B cell (primary cell): ENCODE data around the gene IFI30. TPM values are rescaled to one million over a fixed set of nuclear protein-coding genes. Genes with fewer than 3 reads are reported as not detected.

ENCODE experiments used
- ATAC-seq: fragments of 200-7000 bp; cut with Tn5 transposase; one replicate; pipeline ENCODE4 v1.10.0; 2021; ENCODE audit warnings: low read depth, mild to moderate bottlenecking, moderate number of reproducible peaks, moderate library complexity
- CTCF ChIA-PET: fragments of 350-600 bp; sonication (Branson Sonifier 250); formaldehyde crosslinking; loops from one replicate; lab custom pipeline; 2021; ENCODE audit warnings: antibody characterized with exemption, inconsistent platforms; lab: Charles Lee
- POLR2A ChIA-PET: fragments of 350-600 bp; sonication (Branson Sonifier 250); formaldehyde crosslinking; loops from one replicate; lab custom pipeline; 2021; ENCODE audit warnings: antibody characterized with exemption; lab: Charles Lee
- DNase-seq: peaks from one replicate; pipeline ENCODE4 v3.0.0; 2013
- H2AFZ ChIP-seq: 2 replicates; pipeline ENCODE4 v1.6.1; 2012; ENCODE audit warnings: mild to moderate bottlenecking, low read depth, low read length; ENCODE audit not compliant: insufficient read depth, poor library complexity, severe bottlenecking
- H3K27ac ChIP-seq, 2 donors: 1 replicate in 1 of 2; 2 replicates in 1 of 2; pipeline ENCODE4 v1.5.1; 2012 to 2013; ENCODE audit warnings: low read length in 2 of 2, mild to moderate bottlenecking in 2 of 2, moderate library complexity in 1 of 2
- H3K27me3 ChIP-seq, 4 experiments: fragments of 200-600 bp in 1 of 4; sonication (generic) in 1 of 4; replicated peaks in 1 of 4; 1 replicate in 2 of 4; 2 replicates in 2 of 4; pipeline versions ENCODE4 v1.6.1 to v1.7.0; 2013 to 2016; ENCODE audit warnings: low read length in 3 of 4, mild to moderate bottlenecking in 2 of 4, mixed read lengths in 1 of 4, moderate library complexity in 1 of 4; ENCODE audit not compliant: insufficient read depth in 4 of 4, control insufficient read depth in 3 of 4; ENCODE audit errors: control extremely low read depth in 1 of 4
- H3K36me3 ChIP-seq, 2 experiments: replicated peaks in 1 of 2; 1 replicate in 1 of 2; 2 replicates in 1 of 2; pipeline versions ENCODE4 v1.6.1 to v1.7.1; 2013; ENCODE audit warnings: low read length in 1 of 2; ENCODE audit not compliant: insufficient read depth in 2 of 2, control insufficient read depth in 1 of 2; ENCODE audit errors: control extremely low read depth in 1 of 2, extremely low read depth in 1 of 2
- H3K4me1 ChIP-seq, 2 donors: fragments of 200-600 bp in 1 of 2; sonication (generic) in 1 of 2; 1 replicate in 1 of 2; 2 replicates in 1 of 2; pipeline versions ENCODE4 v1.5.1 to v1.6.1; 2013 to 2017; ENCODE audit warnings: low read length in 2 of 2; ENCODE audit not compliant: control insufficient read depth in 2 of 2, insufficient read depth in 2 of 2
- H3K4me2 ChIP-seq: replicated peaks from 2 replicates; pipeline ENCODE3; 2012; ENCODE audit warnings: mild to moderate bottlenecking, low read depth, low read length; ENCODE audit not compliant: poor library complexity, severe bottlenecking
- H3K4me3 ChIP-seq, 5 experiments: fragments of 200-600 bp in 1 of 5; sonication (generic) in 1 of 5; 1 replicate in 3 of 5; 2 replicates in 2 of 5; pipeline versions ENCODE4 v1.5.1 to v1.7.0; 2011 to 2016; ENCODE audit warnings: low read length in 4 of 5, mild to moderate bottlenecking in 4 of 5, low read depth in 2 of 5, control low read depth in 1 of 5, moderate library complexity in 1 of 5; ENCODE audit not compliant: insufficient read depth in 1 of 5; ENCODE audit errors: control extremely low read depth in 1 of 5, extremely low read depth in 1 of 5
- H3K79me2 ChIP-seq: fragments of 200-600 bp; sonication (generic); one replicate; pipeline ENCODE4 v1.6.0; 2016; ENCODE audit warnings: low read length; ENCODE audit not compliant: control insufficient read depth, insufficient read depth
- H3K9ac ChIP-seq: fragments of 200-600 bp; sonication (generic); 2 replicates; pipeline ENCODE4 v1.6.1; 2017; ENCODE audit warnings: mild to moderate bottlenecking, low read length, moderate library complexity
- H3K9me3 ChIP-seq, 3 donors: one replicate each; pipeline versions ENCODE4 v1.6.1 to v1.7.1; 2013; ENCODE audit warnings: low read length in 2 of 3; ENCODE audit not compliant: control insufficient read depth in 2 of 3, insufficient read depth in 1 of 3; ENCODE audit errors: control extremely low read depth in 1 of 3
- H4K20me1 ChIP-seq: 2 replicates; pipeline ENCODE4 v1.6.0; 2012; ENCODE audit warnings: mild to moderate bottlenecking, low read length; ENCODE audit not compliant: insufficient read depth, control insufficient read depth, poor library complexity, severe bottlenecking
- H3K27ac Mint-ChIP-seq: one replicate; pipeline ENCODE4 v1.8.0; 2021; ENCODE audit warnings: mixed read lengths
- H3K27me3 Mint-ChIP-seq: one replicate; pipeline ENCODE4 v1.8.0; 2021; ENCODE audit warnings: mixed read lengths
- H3K4me1 Mint-ChIP-seq: one replicate; pipeline ENCODE4 v1.8.0; 2021; ENCODE audit warnings: mixed read lengths
- H3K4me3 Mint-ChIP-seq: one replicate; pipeline ENCODE4 v1.8.0; 2021; ENCODE audit warnings: mixed read lengths
- H3K9me3 Mint-ChIP-seq: one replicate; pipeline ENCODE4 v1.8.0; 2022; ENCODE audit warnings: mixed read lengths; ENCODE audit not compliant: insufficient read depth
- EZH2 ChIP-seq: IDR thresholded peaks from 2 replicates; pipeline ENCODE4 v1.6.1; 2012; ENCODE audit warnings: borderline replicate concordance, low read depth, mild to moderate bottlenecking, moderate library complexity, low read length; ENCODE audit not compliant: insufficient read depth, poor library complexity, severe bottlenecking
- WGBS: methylation state at CpG from one replicate; pipeline ENCODE4 v1.1.5; 2013; ENCODE audit warnings: missing lambda C conversion rate; ENCODE audit not compliant: insufficient coverage; 5-methylcytosine and 5-hydroxymethylcytosine counted together
- intact Hi-C: fragments of 100-400 bp; cut with micrococcal nuclease; formaldehyde crosslinking; loops from one replicate; pipeline ENCODE4 v1.10.0; 2022
- polyA plus RNA-seq: library from polyadenylated mRNA; depleted of rRNA; stranded (reverse); fragments of >200 nt; gene quantifications from 2 replicates; pipeline ENCODE4 v1.2.3, GENCODE V29; 2012
- total RNA-seq, 2 donors: library from RNA; stranded (reverse); fragments of 120-200 nt in 1 of 2; gene quantifications; 1 replicate in 1 of 2; 2 replicates in 1 of 2; pipeline versions ENCODE4 v1.2.3 to v1.2.4, GENCODE V29; 2013 to 2022
- TF ChIP-seq, protein P1 (sequence below): fragments of 200-600 bp; IDR thresholded peaks from one replicate; pipeline ENCODE4 v1.8.0; 2022; ENCODE audit warnings: antibody characterized with exemption, mild to moderate bottlenecking

IFI30 gene
- total and polyA plus RNA-seq, 2 donors (not counting 1 experiment from before 2014, with no cell fraction given) = 171 to 222 TPM

DNA sequence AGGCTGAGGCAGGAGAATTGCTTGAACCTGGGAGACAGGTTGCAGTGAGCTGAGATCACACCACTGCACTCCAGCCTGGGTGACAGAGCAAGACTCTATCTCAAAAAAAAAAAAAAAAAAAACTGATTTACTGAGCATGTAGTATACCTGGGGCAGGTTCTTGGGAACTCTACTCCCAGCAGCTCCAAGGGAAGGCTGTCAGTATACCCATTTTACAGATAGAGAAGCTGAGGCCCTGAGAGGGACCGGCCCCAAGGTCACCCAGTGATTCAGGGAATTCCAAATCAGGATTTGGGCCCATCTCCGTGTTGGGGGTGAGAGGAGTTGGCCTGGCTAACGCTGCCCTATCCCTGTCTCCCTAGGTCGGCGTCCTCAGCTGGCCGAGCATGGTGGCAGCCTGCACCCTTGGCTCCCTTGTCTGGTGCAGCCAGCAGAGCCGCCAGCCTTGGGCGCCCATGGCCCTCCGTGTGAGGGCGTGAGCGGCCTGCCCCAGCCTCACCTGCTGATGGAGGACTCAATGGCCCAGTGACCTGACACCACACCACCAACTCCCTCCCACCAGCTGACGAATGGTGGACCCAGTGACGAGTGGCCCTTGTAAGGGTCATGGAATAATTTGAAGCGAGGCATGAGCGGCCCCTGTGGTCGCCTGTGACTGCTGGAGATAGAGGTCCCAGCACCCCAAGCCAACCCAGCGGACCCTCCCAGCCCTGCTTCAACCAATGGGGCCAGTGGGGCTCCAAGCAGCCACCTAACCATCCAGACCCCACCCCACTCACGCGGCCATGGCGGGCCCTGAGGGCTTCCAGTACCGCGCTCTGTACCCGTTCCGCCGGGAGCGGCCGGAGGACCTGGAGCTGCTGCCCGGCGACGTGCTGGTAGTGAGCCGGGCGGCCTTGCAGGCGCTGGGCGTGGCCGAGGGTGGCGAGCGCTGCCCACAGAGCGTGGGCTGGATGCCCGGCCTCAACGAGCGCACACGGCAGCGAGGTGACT is 18.2 kb upstream of the IFI30 start:
- peaks cover 17% of the 10 kb centered on the region for H4K20me1 ChIP-seq
- POLR2A ChIA-PET = interaction anchor here (0.6 to 0.7 kb wide), 2 partner anchors 26 to 136 kb away, joined by 4 read pairs; no protein-coding TSS in a partner anchor
- H3K4me1 ChIP-seq = peaks cover 15 to 28% of the 10 kb centered on the region in 2 donors
- DNase-seq (no peak), ATAC-seq (no peak)
- Mint-ChIP-seq H3K27me3 (no peaks in the 10 kb centered on the region), H3K4me1 (peaks cover 25% of the 10 kb centered on the region), H3K4me3 (peak overlapping the region; percentile 47), H3K9me3 (no peaks in the 10 kb centered on the region), H3K27ac (no peak overlapping the region)
- no peak overlapping the region for H2AFZ ChIP-seq
- no peak overlapping the region for H3K4me3 ChIP-seq
- intact Hi-C loops = no loop called here
- peaks cover 0 to 4% of the 10 kb centered on the region in 2 experiments for H3K36me3 ChIP-seq
- H3K27me3 ChIP-seq = no peaks in the 10 kb centered on the region
- no peak for TF ChIP-seq EZH2
- TF ChIP-seq, protein P1, sequence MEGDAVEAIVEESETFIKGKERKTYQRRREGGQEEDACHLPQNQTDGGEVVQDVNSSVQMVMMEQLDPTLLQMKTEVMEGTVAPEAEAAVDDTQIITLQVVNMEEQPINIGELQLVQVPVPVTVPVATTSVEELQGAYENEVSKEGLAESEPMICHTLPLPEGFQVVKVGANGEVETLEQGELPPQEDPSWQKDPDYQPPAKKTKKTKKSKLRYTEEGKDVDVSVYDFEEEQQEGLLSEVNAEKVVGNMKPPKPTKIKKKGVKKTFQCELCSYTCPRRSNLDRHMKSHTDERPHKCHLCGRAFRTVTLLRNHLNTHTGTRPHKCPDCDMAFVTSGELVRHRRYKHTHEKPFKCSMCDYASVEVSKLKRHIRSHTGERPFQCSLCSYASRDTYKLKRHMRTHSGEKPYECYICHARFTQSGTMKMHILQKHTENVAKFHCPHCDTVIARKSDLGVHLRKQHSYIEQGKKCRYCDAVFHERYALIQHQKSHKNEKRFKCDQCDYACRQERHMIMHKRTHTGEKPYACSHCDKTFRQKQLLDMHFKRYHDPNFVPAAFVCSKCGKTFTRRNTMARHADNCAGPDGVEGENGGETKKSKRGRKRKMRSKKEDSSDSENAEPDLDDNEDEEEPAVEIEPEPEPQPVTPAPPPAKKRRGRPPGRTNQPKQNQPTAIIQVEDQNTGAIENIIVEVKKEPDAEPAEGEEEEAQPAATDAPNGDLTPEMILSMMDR = no peak
- no peak overlapping the region for H3K9ac ChIP-seq
- H3K27ac ChIP-seq = no peak overlapping the region
- H3K9me3 ChIP-seq = no peaks in the 10 kb centered on the region
- 98% methylated on average over 40 of the region's 43 CpGs for WGBS
- CTCF ChIA-PET = interaction anchor here (0.7 to 1.9 kb wide), 7 partner anchors 8 to 124 kb away, joined by 3 to 8 read pairs (median 3); no protein-coding TSS in a partner anchor
- H3K4me2 ChIP-seq = no peak overlapping the region
- H3K79me2 ChIP-seq = peaks cover 10% of the 10 kb centered on the region

DNA sequence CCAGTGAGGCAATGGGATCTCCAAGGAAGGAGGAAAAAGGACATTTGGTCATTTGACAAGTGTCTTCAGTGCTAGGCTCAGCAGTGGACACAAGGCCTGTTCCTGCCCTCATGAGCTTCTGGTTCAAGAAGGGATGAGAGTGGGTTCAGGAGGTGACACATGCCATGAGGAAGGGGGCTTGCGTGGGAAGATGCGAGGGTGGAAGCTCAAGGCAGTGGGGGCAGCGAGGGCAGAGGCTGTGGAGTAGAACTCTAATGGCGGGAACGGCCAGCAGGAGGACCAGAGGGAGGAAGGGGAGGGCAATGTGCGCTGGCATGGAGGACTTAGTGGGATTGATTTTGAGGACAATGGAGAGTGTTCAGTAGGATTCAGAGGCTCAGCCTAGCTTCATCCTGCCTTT is 17.3 kb upstream of the IFI30 start:
- peaks cover 27% of the 10 kb centered on the region for H3K4me1 Mint-ChIP-seq
- Histone ChIP-seq H2AFZ (no peak overlapping the region), H3K4me1 (peaks cover 21 to 31% of the 10 kb centered on the region in 2 donors), H3K79me2 (peaks cover 10% of the 10 kb centered on the region), H3K4me3 (no peak overlapping the region), H3K9me3 (no peaks in the 10 kb centered on the region), H3K27ac (no peak overlapping the region), H4K20me1 (peaks cover 17% of the 10 kb centered on the region), H3K9ac (no peak overlapping the region), H3K27me3 (no peaks in the 10 kb centered on the region), H3K4me2 (no peak overlapping the region), H3K36me3 (peaks cover 0 to 2% of the 10 kb centered on the region in 2 experiments)
- WGBS = 96% methylated on average over 4 of the region's 6 CpGs
- no peak overlapping the region for H3K4me3 Mint-ChIP-seq
- intact Hi-C loops = no loop called here
- H3K9me3 Mint-ChIP-seq = no peaks in the 10 kb centered on the region
- no peak for DNase-seq
- CTCF ChIA-PET = interaction anchor here (1.3 to 1.9 kb wide), 3 partner anchors 12 to 96 kb away, joined by 3 to 8 read pairs (median 7); no protein-coding TSS in a partner anchor
- TF ChIP-seq, protein P1 = no peak
- no peak for TF ChIP-seq EZH2
- ATAC-seq = no peak
- no peaks in the 10 kb centered on the region for H3K27me3 Mint-ChIP-seq
- H3K27ac Mint-ChIP-seq = no peak overlapping the region
- POLR2A ChIA-PET = no interaction called here
